Measurements from ENCODE around the gene RAP1A.

RAP1A gene

DNA sequence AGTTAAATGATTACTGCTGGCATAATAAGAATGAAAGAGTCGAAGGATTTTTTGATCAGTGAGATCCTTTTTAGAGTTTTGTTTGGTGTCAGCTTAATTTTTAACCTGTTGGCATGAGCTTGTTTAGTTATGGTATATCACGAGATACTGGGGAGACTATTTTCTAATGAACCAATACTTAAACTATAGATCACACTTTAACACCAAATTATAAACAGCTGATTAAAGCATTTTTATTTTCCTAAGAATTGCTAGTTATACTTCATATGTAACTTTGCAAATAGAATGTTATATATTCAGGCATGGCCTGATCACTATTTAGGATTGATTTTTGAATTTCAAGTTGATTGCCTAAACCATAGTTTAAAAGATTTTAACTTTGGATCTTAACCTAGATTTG, 142.1 kb downstream of the RAP1A start:
- DNase-seq (ENCODE audit: low read depth), result no peak

DNA sequence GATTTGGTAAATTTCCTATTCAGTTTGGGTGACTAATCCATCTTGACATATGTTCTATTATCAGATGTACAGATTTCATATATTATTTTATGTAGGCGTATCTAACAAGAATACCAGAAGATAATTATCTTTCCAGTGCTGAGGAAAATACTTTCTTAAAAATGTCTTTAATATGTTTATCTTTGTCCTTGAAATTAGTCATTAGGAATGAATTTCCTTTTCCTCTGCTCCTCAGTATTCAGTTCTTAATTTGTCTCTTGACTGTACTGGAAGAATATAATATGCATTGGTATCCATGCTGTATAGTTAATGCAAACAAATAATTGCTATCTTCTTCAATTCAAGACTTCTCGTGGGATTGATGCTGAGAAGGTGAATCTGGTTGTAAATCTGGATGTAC, 142.7 kb downstream of the RAP1A start:
- no peak for DNase-seq (ENCODE audit: low read depth)
